Ovary (tissue), 9 donors: ENCODE results near the gene DIP2C. TPM values are rescaled to one million over a fixed set of nuclear protein-coding genes. Genes with fewer than 3 reads are reported as not detected.

ENCODE experiments used
- DNase-seq, 5 donors: peaks; one replicate each; pipeline ENCODE4 v3.0.0-alpha.2; 2019 to 2020
- H3K27ac ChIP-seq, 2 donors: fragments of 200-600 bp; one replicate each; pipeline versions ENCODE4 v1.5.1 to v1.8.0; 2019 to 2022
- H3K27me3 ChIP-seq: fragments of 200-600 bp; one replicate; pipeline ENCODE4 v1.8.0; 2022
- H3K36me3 ChIP-seq: fragments of 200-600 bp; sonication (generic); one replicate; pipeline ENCODE4 v1.5.1; 2019
- H3K4me1 ChIP-seq: one replicate; pipeline ENCODE4 v1.8.1; 2013; ENCODE audit warnings: mild to moderate bottlenecking, moderate library complexity; ENCODE audit not compliant: insufficient read depth
- H3K4me3 ChIP-seq: fragments of 200-600 bp; sonication (generic); one replicate; pipeline ENCODE4 v1.5.1; 2017
- H3K9me3 ChIP-seq, 2 donors: fragments of 200-600 bp in 1 of 2; sonication (generic) in 1 of 2; one replicate each; pipeline versions ENCODE4 v1.5.1 to v1.8.1; 2013 to 2019; ENCODE audit warnings: mild to moderate bottlenecking in 1 of 2, moderate library complexity in 1 of 2
- CTCF ChIP-seq, 3 donors: fragments of 450-650 bp in 2 of 3; fragments of 200-600 bp in 1 of 3; IDR thresholded peaks; one replicate each; pipeline versions ENCODE4 v1.5.1 to v1.8.0; 2016 to 2022; ENCODE audit warnings: antibody characterized with exemption in 3 of 3, mild to moderate bottlenecking in 1 of 3
- EP300 ChIP-seq: sonication (generic); formaldehyde crosslinking; IDR thresholded peaks from one replicate; pipeline ENCODE4 v1.6.1; 2017; ENCODE audit warnings: antibody characterized with exemption
- POLR2A ChIP-seq: fragments of 450-650 bp; IDR thresholded peaks from one replicate; pipeline ENCODE4 v1.6.1; 2017; ENCODE audit warnings: antibody characterized with exemption, mild to moderate bottlenecking, moderate library complexity
- WGBS, 3 donors: extraction: QIAGEN DNeasy Blood & Tissue Kit in 1 of 3; methylation state at CpG; one replicate each; pipeline versions ENCODE4 v1.1.5 to v1.1.7; 2013 to 2017; 5-methylcytosine and 5-hydroxymethylcytosine counted together
- intact Hi-C, 4 donors: fragments of 100-400 bp; cut with DNase I; formaldehyde crosslinking; loops; one replicate each; pipeline versions ENCODE4 v1.11.0 to v1.15.1; 2022 to 2023
- polyA plus RNA-seq, 2 donors: library from polyadenylated mRNA; stranded (reverse); fragments of 200-250 nt in 1 of 2; fragments of 350-450 nt in 1 of 2; fragmentation: Illumina TruSeq in 1 of 2; extraction: RNeasy Lipid Tissue Mini Kit (QIAGEN cat#74804) in 1 of 2; gene quantifications; one replicate each; pipeline ENCODE4 v1.2.3, GENCODE V29; 2013 to 2014
- total RNA-seq, 7 donors: library from RNA; depleted of rRNA in 2 of 7; stranded (reverse); fragments of >200 nt in 2 of 7; fragmentation: NEBNext Ultra II Directional in 3 of 7; extraction: Animal tissue kit (Norgen Biotek cat#: 25700) in 3 of 7; gene quantifications; one replicate each; pipeline versions ENCODE4 v1.1.0 to v1.2.4, GENCODE V29; 2016 to 2023
- donor health status: DM: no; HTN: no; CAD: no; lungs with moderate emphysema.
- donor health status: DM: no; HTN: no; CAD: no.
- donor health status: Bipolar disorder and iron deficiency.
- donor health status: DM: yes; HTN: yes; CAD: no.
- donor health status: DM: no; HTN: no; CAD: no.
- donor health status: DM: yes; HTN: yes; CAD: no.

Gene DIP2C
- total and polyA plus RNA-seq, 9 donors = 10.1 to 29.4 (median 22.2) TPM

- no peaks in the 10 kb centered on the region for H3K27me3 ChIP-seq
- no peaks in the 10 kb centered on the region for H3K9me3 ChIP-seq
- 92 to 96% (median 96%) methylated on average over 7 of the region's 7 CpGs for WGBS, 3 donors
- H3K27ac ChIP-seq = no peak overlapping the region
- H3K4me3 ChIP-seq = no peak overlapping the region
- H3K36me3 ChIP-seq = no peaks in the 10 kb centered on the region
- H3K4me1 ChIP-seq = peaks cover 7% of the 10 kb centered on the region
- TF ChIP-seq EP300 (no peak), POLR2A (no peak), CTCF (IDR thresholded peaks at IDR 0.05) (no peak)
- intact Hi-C loops = no loop called here
- no peak for DNase-seq
Measured at GRCh38 chr10:569961-570627, 119.4 kb downstream of the DIP2C start.

GRCh38 chr10:568848-569247 is 120.6 kb downstream of the DIP2C start:
- intact Hi-C loops = no loop called here
- no peaks in the 10 kb centered on the region for H3K27me3 ChIP-seq
- WGBS, 3 donors = 93 to 97% (median 96%) methylated on average over 7 of the region's 7 CpGs
- no peak overlapping the region for H3K4me3 ChIP-seq
- no peak for TF ChIP-seq POLR2A
- TF ChIP-seq EP300 = no peak
- TF ChIP-seq CTCF (IDR thresholded peaks at IDR 0.05) = no peak
- H3K36me3 ChIP-seq = no peaks in the 10 kb centered on the region
- no peaks in the 10 kb centered on the region for H3K9me3 ChIP-seq
- H3K27ac ChIP-seq = no peak overlapping the region
- no peak for DNase-seq
- peaks cover 7% of the 10 kb centered on the region for H3K4me1 ChIP-seq

GRCh38 chr10:567869-568268 is 121.6 kb downstream of the DIP2C start:
- H3K27me3 ChIP-seq = no peaks in the 10 kb centered on the region
- no peak overlapping the region for H3K27ac ChIP-seq
- H3K4me1 ChIP-seq = peaks cover 7% of the 10 kb centered on the region
- H3K9me3 ChIP-seq = no peaks in the 10 kb centered on the region
- 90 to 93% (median 91%) methylated on average over 12 of the region's 12 CpGs for WGBS, 3 donors
- intact Hi-C loops = no loop called here
- DNase-seq = no peak
- H3K36me3 ChIP-seq = no peaks in the 10 kb centered on the region
- TF ChIP-seq EP300 = no peak
- no peak for TF ChIP-seq CTCF (IDR thresholded peaks at IDR 0.05)
- no peak for TF ChIP-seq POLR2A
- H3K4me3 ChIP-seq = no peak overlapping the region

GRCh38 chr10:566241-566885 is 123.1 kb downstream of the DIP2C start:
- intact Hi-C loops = no loop called here
- H3K36me3 ChIP-seq = no peaks in the 10 kb centered on the region
- no peaks in the 10 kb centered on the region for H3K9me3 ChIP-seq
- no peaks in the 10 kb centered on the region for H3K27me3 ChIP-seq
- no peak overlapping the region for H3K4me3 ChIP-seq
- no peak for DNase-seq
- no peak for TF ChIP-seq POLR2A
- TF ChIP-seq CTCF (IDR thresholded peaks at IDR 0.05) = no peak
- TF ChIP-seq EP300 = no peak
- peaks cover 5% of the 10 kb centered on the region for H3K4me1 ChIP-seq
- no peak overlapping the region for H3K27ac ChIP-seq
- 90 to 97% (median 91%) methylated on average over 22 of the region's 22 CpGs for WGBS, 3 donors
